Glomerular endothelial cell (primary cell): ENCODE data around the gene ANKFN1. TPM values are rescaled to one million over a fixed set of nuclear protein-coding genes. Genes with fewer than 3 reads are reported as not detected.

ENCODE experiments used
- DNase-seq: peaks from one replicate; pipeline ENCODE4 v3.0.0-alpha.2; 2011; ENCODE audit warnings: low read depth, low spot score; ENCODE audit errors: extremely low read depth
- total RNA-seq: library from RNA; depleted of rRNA; stranded (reverse); fragments of >200 nt; gene quantifications from 2 replicates; pipeline ENCODE4 v1.2.3, GENCODE V29; 2015

Gene ANKFN1
- total RNA-seq, 1 donor from 2014 or later, result not detected

GRCh38 chr17:56178203-56178602 is 24.9 kb downstream of the ANKFN1 start:
- no peak for DNase-seq

- DNase-seq, result no peak
Measured at GRCh38 chr17:56182081-56182480, 28.8 kb downstream of the ANKFN1 start.

- DNase-seq, result no peak
Measured at GRCh38 chr17:56184650-56185049, 31.4 kb downstream of the ANKFN1 start.

- no peak for DNase-seq
Measured at GRCh38 chr17:56185491-56186221, 32.4 kb downstream of the ANKFN1 start.

GRCh38 chr17:56186222-56186786 is 33.0 kb downstream of the ANKFN1 start:
- DNase-seq, result peak; percentile 72

DNA sequence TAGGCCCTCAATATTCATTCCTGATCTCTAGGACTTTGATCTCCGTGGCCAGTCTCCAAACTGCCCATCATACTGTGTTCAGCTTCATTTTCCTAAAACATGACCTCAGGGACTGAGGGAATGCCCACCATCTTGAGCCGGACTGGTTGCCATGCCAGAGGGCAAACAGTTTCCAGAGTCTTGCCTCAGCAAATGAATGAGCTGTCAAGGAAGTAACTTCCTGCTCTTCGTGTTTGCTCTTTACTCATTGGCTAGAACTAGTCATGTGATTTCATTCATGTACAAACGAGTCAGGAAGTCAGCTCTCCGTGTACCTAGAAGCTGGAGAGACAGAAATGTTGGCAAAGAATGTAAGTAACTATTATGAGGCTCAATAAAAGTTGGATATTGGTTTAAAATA is 50.2 kb downstream of the ANKFN1 start:
- DNase-seq, result no peak

DNA sequence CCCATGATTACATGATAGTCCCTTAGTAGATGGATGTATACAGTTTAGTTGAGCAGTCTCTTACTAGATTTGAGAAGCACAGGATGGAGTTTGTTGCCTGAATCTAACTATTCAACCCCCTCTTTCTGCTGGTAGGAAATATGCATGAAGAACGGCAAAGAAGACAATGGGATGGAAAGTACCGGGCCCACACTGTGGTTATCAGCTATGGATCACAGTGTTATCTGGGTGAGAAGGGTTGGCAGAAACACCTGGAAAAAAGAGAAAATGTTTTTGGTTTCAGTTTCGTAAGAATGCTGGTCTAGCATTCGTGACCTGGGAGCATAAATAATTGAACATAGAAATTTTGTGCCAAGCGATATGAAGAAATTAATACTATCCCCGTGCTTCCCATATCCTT is 53.1 kb downstream of the ANKFN1 start:
- no peak for DNase-seq

DNA sequence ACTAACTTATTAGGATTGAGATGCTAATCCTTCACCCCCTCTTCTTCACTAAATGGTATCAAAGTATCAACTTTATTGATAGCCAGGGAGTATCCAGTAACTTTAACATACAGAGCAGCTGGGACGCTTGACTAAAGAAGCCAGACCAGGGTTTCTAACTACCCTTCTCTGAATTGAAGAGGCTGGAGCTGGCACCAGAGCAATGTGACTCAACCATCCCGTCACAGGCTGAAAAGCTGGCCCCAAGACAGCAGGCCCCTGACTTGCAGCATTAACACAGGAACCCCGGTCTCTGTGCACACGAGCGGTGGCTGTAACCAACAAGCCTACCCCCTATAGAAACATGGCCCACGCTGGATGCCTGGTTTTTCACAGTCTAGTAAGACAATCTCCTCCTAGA is 59.8 kb downstream of the ANKFN1 start:
- no peak for DNase-seq

DNA sequence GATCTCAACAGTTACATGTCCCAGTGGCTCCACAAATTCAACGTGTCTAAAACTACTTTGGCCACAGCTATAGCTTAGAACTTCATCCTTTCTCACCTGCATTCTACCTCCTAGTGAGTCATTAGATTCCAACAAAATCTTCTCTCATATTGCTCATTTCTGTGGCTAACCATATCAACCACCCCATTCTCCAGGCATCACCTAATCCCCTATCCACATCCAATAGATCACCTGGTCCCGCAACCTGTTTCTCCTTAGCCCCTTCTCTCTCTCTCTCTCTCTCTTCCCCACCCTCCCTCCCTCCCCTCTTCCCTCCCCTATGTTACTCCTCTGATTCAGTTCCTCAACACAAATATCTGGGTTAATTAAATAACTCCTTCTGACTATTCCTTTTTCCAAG is 64.6 kb downstream of the ANKFN1 start:
- DNase-seq, result no peak

- DNase-seq, result no peak
Measured at GRCh38 chr17:56222255-56222654, 69.0 kb downstream of the ANKFN1 start.

- no peak for DNase-seq
Measured at GRCh38 chr17:56230660-56231059, 77.4 kb downstream of the ANKFN1 start.

GRCh38 chr17:56231252-56231651 is 78.0 kb downstream of the ANKFN1 start:
- DNase-seq, result no peak

DNA sequence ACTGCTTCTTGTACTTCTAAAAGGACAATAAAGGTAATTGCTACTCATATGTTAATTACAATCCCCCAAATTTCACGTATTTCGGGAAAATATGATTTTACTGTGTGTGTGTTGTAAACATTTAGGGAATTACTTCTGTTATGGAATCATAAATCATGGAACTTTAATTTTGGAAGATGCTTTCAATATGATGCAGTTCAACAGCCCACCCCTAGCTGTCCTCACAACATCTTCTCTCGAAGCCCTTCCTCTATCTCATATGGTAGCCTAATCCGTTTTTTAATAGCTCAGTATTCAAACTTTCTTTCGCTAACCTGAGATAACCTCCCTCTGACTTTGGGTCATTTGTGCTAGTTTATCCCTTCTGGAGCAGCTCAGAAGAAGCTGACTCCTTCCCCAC is 78.4 kb downstream of the ANKFN1 start:
- DNase-seq, result no peak

- DNase-seq, result no peak
Measured at GRCh38 chr17:56244268-56244890, 91.1 kb downstream of the ANKFN1 start.

DNA sequence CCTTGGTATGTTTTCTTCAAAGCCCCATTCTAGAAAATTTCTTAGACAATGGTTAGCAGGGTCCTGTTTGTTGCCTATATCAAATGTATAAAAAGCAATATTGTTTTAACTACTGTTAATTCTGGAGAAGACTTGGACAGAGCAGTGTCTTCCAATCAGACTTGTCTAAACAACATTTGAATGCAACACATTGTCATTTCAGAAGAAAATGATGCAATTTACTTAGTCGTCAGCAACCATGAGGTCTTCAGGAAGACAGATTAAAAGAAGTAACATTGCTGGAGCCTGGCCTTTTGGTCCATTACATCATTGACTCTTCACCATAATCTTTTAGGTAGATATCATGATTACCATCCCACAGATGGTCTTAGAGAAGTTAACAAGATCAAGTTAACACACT is 94.5 kb downstream of the ANKFN1 start:
- no peak for DNase-seq

GRCh38 chr17:56257075-56257474 is 103.8 kb downstream of the ANKFN1 start:
- no peak for DNase-seq

DNA sequence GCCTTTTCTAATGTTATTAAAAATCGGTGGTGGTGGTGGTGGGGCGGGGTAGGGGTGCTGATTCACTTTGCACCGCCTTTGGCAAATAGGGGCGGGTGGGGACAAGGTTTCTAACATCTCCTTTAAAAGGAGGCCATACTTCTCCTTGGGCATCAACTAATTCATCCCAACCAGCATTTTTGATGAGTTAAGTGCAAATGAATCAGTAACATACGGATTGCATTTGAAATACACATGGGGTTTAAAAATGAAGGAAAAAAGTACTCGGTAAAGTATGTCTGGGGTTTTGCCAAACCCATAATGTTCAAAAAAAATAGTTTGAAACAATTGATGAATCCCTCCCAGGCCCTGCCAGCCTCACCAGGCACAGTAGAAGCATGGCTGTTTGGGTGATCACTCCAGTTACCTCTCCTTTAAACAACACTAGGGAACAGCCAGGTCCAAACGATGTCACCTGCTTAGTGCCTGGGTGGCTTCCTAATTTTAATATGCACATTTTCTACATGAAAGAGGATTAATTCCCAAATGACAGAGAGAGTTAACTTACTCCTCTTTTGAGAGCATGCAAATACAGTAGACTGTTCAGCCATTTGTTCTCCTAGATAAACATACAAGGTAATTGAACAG is 107.2 kb downstream of the ANKFN1 start:
- no peak for DNase-seq

DNA sequence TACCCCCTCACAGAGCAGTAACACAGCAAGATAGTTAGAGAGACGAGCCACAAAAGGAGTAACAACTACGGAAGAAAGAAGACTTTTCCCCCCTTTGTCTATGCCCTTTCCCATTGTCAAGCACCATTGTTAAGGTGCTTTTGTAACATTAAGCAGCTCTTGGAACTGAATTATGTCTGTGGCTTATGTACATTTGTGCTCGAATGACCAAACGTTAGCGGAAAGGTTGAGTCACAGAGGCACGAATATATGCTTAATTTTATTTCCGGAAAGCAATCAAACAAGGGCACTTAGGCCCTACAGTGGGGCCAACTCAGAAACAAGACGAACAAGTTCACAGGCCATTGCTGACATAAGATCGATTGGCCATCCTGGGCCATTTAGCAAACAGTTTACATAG is 109.5 kb downstream of the ANKFN1 start:
- no peak for DNase-seq

GRCh38 chr17:56269556-56270389 is 116.5 kb downstream of the ANKFN1 start:
- DNase-seq, result no peak

DNA sequence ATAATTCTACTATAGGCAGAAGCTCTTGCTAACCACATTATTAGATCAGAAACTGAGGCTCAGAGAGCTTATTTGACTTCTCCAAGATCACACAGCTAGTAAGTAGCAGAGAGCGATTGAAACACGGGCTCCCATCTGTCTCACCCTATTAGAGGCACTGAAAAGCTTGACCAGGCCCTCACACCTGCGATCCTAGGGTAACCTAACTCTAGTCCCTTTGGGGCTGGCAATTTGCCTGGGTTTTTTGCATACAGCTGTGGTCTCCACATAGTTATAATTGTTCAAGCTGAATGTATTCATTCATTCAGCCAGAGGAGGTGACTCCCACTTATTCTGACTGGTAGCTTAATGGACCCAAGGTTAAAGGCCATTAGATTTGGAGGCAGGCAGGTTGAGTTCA is 121.2 kb downstream of the ANKFN1 start:
- no peak for DNase-seq

GRCh38 chr17:56284482-56284881 is 131.2 kb downstream of the ANKFN1 start:
- no peak for DNase-seq
